Erythroblast (primary cell): ENCODE measurements around the gene HIRA.

Experiments used
- GATA1 ChIP-seq: IDR thresholded peaks from 2 replicates; pipeline ENCODE4 v1.6.1; 2011; ENCODE audit warnings: low read depth, mild to moderate bottlenecking, control low read depth, low read length, moderate library complexity
- POLR2A ChIP-seq: IDR thresholded peaks from 2 replicates; pipeline ENCODE4 v1.6.1; 2011; ENCODE audit warnings: mild to moderate bottlenecking, low read length

- TF ChIP-seq POLR2A (no peak), GATA1 (no peak)
These were observed 75.9 kb downstream of the HIRA start for GRCh38 chr22:19355413-19356157.
